H1 (cell line): ENCODE data around the gene MAP4K5. TPM values are rescaled to one million over a fixed set of nuclear protein-coding genes. Genes with fewer than 3 reads are reported as not detected.

ENCODE experiments used
- polyA plus RNA-seq, 7 experiments: library from polyadenylated mRNA; depleted of rRNA in 3 of 7; stranded (reverse) in 5 of 7; unstranded in 2 of 7; fragments of >200 nt in 5 of 7; fragments of 200-250 nt in 2 of 7; gene quantifications; 1 replicate in 5 of 7; 2 replicates in 1 of 7; 4 replicates in 1 of 7; pipeline versions ENCODE4 v1.2.1 to v1.2.3, GENCODE V29; 2011 to 2013; ENCODE audit warnings: missing spikeins in 2 of 7, mixed read lengths in 2 of 7
- small RNA-seq: library from polyadenylated mRNA; stranded (forward); fragments of <200 nt; extraction: miRNeasy Mini kit (QIAGEN cat#:217004); gene quantifications from one replicate; pipeline ENCODE3, GENCODE V24; 2013; ENCODE audit not compliant: insufficient read depth
- total RNA-seq: library from RNA; stranded (reverse); fragmentation: NEBNext Ultra II Directional; extraction: Animal tissue kit (Norgen Biotek cat#: 25700); gene quantifications from 2 replicates; pipeline ENCODE4 v1.2.1, GENCODE V29; 2021

MAP4K5 gene
- total and polyA plus RNA-seq, 2 of the 8 experiments (the other 6 are each of a cell fraction or from before 2014, with no cell fraction given), result 7.6 to 34.5 TPM

Small RNAs within 50 kb of the gene (small RNA-seq; reads per million reads assigned to genes)
- not detected for gene RF00019
- gene SNRPGP1, result not detected

Other genes starting within 250 kb of the MAP4K5 start
- gene L2HGDH, start 220.3 kb downstream of the MAP4K5 start, total RNA-seq, result 28.6 and 29.7 TPM in 2 replicates
- 12.2 and 12.9 TPM in 2 replicates for gene L2HGDH, start 220.3 kb downstream of the MAP4K5 start, polyA plus RNA-seq (2011; rRNA removed)
- 19.7 and 20.3 TPM in 2 replicates for gene DMAC2L, start 220.2 kb downstream of the MAP4K5 start, total RNA-seq
- 22.5 and 28.9 TPM in 2 replicates for gene DMAC2L, start 220.2 kb downstream of the MAP4K5 start, polyA plus RNA-seq (2011; rRNA removed)
- gene CDKL1, start 135.7 kb downstream of the MAP4K5 start, total RNA-seq, result 1.6 and 2.2 TPM in 2 replicates
- gene CDKL1, start 135.7 kb downstream of the MAP4K5 start, polyA plus RNA-seq (2011; rRNA removed), result 0.50 and 1.2 TPM in 2 replicates
- 4.2 and 5.9 TPM in 2 replicates for gene ATL1, start 27.6 kb upstream of the MAP4K5 start, total RNA-seq
- gene ATL1, start 27.6 kb upstream of the MAP4K5 start, polyA plus RNA-seq (2011; rRNA removed), result 2.1 and 4.0 TPM in 2 replicates
- 72.5 and 78.3 TPM in 2 replicates for gene SAV1, start 135.7 kb upstream of the MAP4K5 start, total RNA-seq
- 11.5 and 15.9 TPM in 2 replicates for gene SAV1, start 135.7 kb upstream of the MAP4K5 start, polyA plus RNA-seq (2011; rRNA removed)